ENCODE measurements around the gene ABCA7. TPM values are rescaled to one million over a fixed set of nuclear protein-coding genes. Genes with fewer than 3 reads are reported as not detected.
A peak's percentile ranks its signal among the peaks of the same experiment; 100 is the strongest.

The ABCA7 gene
- total and polyA plus RNA-seq, 2 of the 13 experiments (the other 11 are each of a cell fraction or from before 2014, with no cell fraction given) = 4.4 to 32.4 TPM

- TF ChIP-seq MIER3 (CRISPR knock-in tag; IDR thresholded peaks at IDR 0.05; ENCODE audit: borderline replicate concordance) (no peak; the same call in 1 of the 2 replicates), MIXL1 (CRISPR knock-in tag; IDR thresholded peaks at IDR 0.05) (no peak), HOXA3 (CRISPR knock-in tag; IDR thresholded peaks at IDR 0.05) (peak; percentile 60; the same call in 1 of the 2 replicates), FOXP1 (IDR thresholded peaks at IDR 0.05) (no peak), FOXP1 (CRISPR knock-in tag; IDR thresholded peaks at IDR 0.05) (no peak), ZNF512 (CRISPR knock-in tag; IDR thresholded peaks at IDR 0.05) (no peak), ZNF674 (CRISPR knock-in tag; IDR thresholded peaks at IDR 0.05; ENCODE audit: low read depth) (no peak), IKZF5 (CRISPR knock-in tag; IDR thresholded peaks at IDR 0.05) (peak; percentile 45; the same call in 1 of the 2 replicates), ZNF577 (CRISPR knock-in tag; IDR thresholded peaks at IDR 0.05; ENCODE audit: borderline replicate concordance, low read depth) (no peak), ZNF207 (IDR thresholded peaks at IDR 0.05; ENCODE audit: borderline replicate concordance) (no peak), ZBTB38 (CRISPR knock-in tag; IDR thresholded peaks at IDR 0.05) (peak; percentile 26; the same call in 1 of the 2 replicates), SMARCC2 (IDR thresholded peaks at IDR 0.05) (no peak), ZNF460 (CRISPR knock-in tag; IDR thresholded peaks at IDR 0.05; ENCODE audit: borderline replicate concordance) (no peak), FOXK2 (IDR thresholded peaks at IDR 0.05) (no peak), NFYC (CRISPR knock-in tag; IDR thresholded peaks at IDR 0.05) (peak; percentile 100), ZNF768 (CRISPR knock-in tag; IDR thresholded peaks at IDR 0.05) (0 out of 2 replicates have a peak, but pooled peaks have one; percentile 8), ZBTB39 (CRISPR knock-in tag; IDR thresholded peaks at IDR 0.05) (no peak), YEATS4 (CRISPR knock-in tag; IDR thresholded peaks at IDR 0.05; ENCODE audit: borderline replicate concordance) (no peak), ZNF549 (CRISPR knock-in tag; IDR thresholded peaks at IDR 0.05) (no peak), GTF2F1 (IDR thresholded peaks at IDR 0.05; ENCODE audit: low read length) (no peak), RXRA (CRISPR knock-in tag; IDR thresholded peaks at IDR 0.05) (peak; percentile 59; the same call in 1 of the 2 replicates), USF2 (IDR thresholded peaks at IDR 0.05; ENCODE audit: low read depth, low read length) (no peak), USF2 (CRISPR knock-in tag; IDR thresholded peaks at IDR 0.05; ENCODE audit: borderline replicate concordance) (no peak), ZNF556 (CRISPR knock-in tag; IDR thresholded peaks at IDR 0.05; ENCODE audit: borderline replicate concordance) (no peak), TOE1 (CRISPR knock-in tag; IDR thresholded peaks at IDR 0.05) (no peak), IKZF1 (IDR thresholded peaks at IDR 0.05) (no peak)
Observed at GRCh38 chr19:1039646-1040475, at the start of gene ABCA7 (continued).

Measured in HepG2 (cell line).